ES-I3 (cell line): ENCODE results near the gene SYT2.
"Not testable (repeated sequence)": the region's sequence is repeated elsewhere in the genome, so short reads cannot be mapped to it uniquely, and the experiment has no call there.

Experiments used
- H3K36me3 ChIP-seq: 2 replicates; pipeline ENCODE4 v1.6.1; 2013; ENCODE audit warnings: mild to moderate bottlenecking, low read length, control low read depth, moderate library complexity; ENCODE audit not compliant: insufficient read depth
- H3K4me1 ChIP-seq: 2 replicates; pipeline ENCODE4 v1.6.1; 2013; ENCODE audit warnings: mild to moderate bottlenecking, control low read depth, low read length; ENCODE audit not compliant: insufficient read depth
- H3K9ac ChIP-seq: 2 replicates; pipeline ENCODE4 v1.6.1; 2013; ENCODE audit warnings: low read depth, mild to moderate bottlenecking, low read length, moderate library complexity
- H3K9me3 ChIP-seq: 2 replicates; pipeline ENCODE4 v1.6.1; 2013; ENCODE audit warnings: mild to moderate bottlenecking, low read length, moderate library complexity; ENCODE audit not compliant: control insufficient read depth, insufficient read depth

SYT2 gene

DNA sequence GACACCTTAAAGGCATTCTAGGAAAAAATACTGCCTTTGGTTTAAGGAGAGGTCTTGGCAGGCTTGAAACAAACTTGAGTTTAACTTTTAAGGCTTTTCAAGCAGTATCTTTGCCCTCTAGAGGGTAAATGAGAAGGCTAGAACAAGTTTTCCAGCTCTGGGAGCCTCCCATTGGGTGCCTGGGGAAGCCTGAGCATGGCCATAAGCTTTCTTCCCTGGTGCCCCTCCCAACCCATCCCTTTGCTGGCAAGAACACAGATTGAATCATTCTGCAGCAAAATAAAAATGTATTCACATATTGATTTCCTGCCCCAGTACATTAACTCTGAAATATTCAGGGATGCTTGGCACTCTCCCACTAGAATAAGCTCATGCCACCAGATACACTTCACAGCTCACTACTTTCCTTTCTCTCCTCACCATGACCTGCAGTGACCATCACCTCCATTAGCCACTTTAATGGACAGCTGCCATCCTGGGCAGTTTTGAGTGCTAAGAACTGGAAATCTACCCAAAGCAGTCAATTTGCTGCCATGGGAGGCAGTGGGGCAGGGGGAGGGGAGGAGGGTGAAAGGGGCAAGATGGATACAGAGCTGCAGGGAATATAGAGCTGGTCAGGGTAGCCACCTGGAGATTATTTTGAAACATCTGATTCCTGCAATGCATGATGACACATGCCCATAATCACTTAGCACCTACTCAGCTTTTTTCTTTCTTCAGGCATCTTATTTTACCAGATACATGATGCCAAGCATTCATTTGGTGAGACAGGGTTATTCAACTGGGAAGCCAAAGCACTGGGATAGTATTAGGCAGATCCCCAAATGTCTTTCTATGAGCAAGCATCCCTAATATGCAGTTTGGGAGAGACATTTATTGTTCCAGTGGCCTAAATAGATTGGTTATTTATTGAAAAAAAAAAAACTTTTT, 140.6 kb downstream of the SYT2 start:
- H3K9ac ChIP-seq, result no peak overlapping the region
- H3K9me3 ChIP-seq, result no peaks in the 10 kb centered on the region
- H3K4me1 ChIP-seq, result peaks cover 48% of the 10 kb centered on the region
- no peaks in the 10 kb centered on the region; the same call in 1 of the 2 replicates for H3K36me3 ChIP-seq

DNA sequence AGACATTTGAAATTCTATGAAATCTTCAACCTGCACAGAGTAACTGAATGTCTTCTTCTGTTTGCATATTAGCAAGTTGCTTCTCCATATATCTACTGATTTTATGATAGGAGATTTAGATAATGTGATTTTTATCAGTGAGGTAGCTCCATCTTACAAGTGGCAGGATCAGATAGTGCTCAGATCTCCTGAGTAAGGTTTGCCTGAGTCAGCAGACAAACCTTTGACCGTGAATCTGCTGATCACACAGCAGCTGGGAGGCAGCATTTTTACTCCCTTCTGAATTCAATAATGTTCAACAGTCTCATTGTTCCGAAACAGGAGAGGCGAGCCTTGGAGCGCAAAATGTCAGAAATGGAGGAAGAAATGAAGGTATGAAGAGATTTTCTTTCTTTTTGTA, 141.4 kb downstream of the SYT2 start:
- peaks cover 48% of the 10 kb centered on the region for H3K4me1 ChIP-seq
- H3K9ac ChIP-seq, result no peak overlapping the region
- no peaks in the 10 kb centered on the region; the same call in 1 of the 2 replicates for H3K36me3 ChIP-seq
- no peaks in the 10 kb centered on the region for H3K9me3 ChIP-seq

DNA sequence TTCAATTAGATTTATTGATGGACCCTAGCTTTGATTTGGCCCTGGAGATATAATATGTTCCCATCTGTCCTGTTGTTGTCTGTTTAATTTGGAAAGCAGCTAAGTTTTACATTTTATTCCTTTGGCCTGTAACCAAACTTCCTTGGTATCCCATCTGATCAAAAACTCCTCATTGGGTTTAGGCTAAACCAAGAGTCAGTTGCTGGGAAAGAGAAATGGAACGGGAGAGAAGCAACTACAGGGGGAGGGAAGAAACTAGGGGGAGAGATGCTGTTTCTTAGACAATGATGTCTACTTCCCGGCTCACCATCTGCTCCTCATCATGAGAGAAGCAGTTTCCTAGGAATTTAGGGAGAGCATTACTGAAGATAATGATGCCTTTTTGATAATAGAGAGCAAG, 141.8 kb downstream of the SYT2 start:
- H3K4me1 ChIP-seq, result peaks cover 48% of the 10 kb centered on the region
- no peaks in the 10 kb centered on the region; the same call in 1 of the 2 replicates for H3K36me3 ChIP-seq
- H3K9me3 ChIP-seq, result no peaks in the 10 kb centered on the region
- no peak overlapping the region for H3K9ac ChIP-seq

DNA sequence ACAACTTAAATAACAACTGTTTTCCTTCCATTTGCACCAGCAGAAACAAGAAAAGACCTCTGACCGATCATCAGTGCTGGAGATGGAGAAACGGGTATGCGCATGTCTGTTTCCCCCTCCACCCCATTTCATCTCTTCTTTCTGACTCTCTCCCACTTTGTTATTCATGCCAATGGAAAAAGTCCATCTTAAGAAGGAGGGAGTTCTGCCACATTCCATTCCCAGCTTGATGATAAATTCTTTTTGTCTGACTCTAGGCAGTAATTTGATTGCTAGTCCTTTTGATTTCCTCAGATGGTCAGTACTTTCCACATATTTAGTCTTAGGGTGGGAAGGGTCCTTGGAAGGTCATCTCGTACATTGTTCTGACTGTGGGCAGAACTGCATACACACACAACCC, 142.5 kb downstream of the SYT2 start:
- Histone ChIP-seq H3K9me3 (no peaks in the 10 kb centered on the region), H3K9ac (no peak overlapping the region), H3K4me1 (peaks cover 50% of the 10 kb centered on the region), H3K36me3 (no peaks in the 10 kb centered on the region; the same call in 1 of the 2 replicates)

DNA sequence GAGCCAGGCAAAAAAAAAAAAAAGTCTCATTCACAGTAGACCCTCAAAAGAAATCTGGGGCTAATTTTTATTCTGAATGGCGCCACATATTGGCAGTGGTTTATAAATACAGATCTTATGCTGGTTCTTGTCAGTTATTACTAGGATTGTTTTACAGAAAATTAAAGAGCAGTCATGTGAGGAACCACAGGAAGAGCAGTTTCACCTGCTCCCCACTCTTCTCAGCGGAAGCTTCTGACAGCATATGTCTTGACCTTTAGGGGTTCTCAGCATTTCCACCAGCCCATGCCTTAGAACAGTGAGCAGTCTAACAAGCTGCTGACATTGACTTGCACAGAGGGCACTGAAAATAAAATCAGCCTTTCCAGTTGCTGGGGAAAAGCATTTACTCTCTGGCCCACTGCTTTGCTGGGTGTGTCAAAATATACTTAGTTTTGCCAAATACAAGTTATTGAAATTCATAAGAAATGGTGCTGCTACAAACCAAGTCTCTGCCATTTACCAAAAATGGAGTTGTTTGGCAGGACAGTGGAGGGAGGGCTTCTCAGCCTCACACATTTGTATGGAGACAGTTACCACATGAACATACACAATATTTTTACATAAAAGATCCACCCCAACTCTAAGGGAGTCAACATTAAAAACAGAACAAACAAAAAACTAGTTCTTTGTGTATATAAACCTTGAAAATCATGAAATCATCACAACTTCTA, 144.2 kb downstream of the SYT2 start:
- Histone ChIP-seq H3K36me3 (no peaks in the 10 kb centered on the region; the same call in 1 of the 2 replicates), H3K9me3 (no peaks in the 10 kb centered on the region), H3K4me1 (peaks cover 61% of the 10 kb centered on the region), H3K9ac (no peak overlapping the region)

DNA sequence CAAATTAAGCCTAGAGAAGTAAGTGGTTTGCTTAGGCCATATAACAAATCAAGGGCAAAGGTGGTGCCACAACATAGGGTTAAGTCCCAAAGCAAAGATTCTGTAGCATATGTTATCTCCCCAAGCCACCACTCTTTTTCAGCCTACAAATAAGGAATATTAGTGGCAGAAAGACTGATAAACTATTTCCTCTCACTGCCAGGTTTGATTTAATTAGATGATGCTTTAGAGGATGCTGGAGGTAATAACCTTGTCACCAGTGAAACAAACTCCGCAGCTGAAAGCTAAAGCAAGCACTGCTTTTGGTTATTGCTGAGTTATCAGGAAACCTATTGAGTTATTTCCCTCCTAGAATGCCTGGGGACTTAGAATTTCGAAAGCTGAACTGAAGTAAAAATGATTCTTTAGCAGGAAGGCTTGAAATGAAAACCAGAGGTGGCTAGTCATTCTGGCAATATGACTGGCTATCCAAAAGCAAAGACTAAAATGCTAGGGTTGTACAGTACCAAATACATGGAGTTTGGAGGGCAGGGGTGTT, 145.2 kb downstream of the SYT2 start:
- Histone ChIP-seq H3K9me3 (no peaks in the 10 kb centered on the region), H3K9ac (no peak overlapping the region), H3K36me3 (no peaks in the 10 kb centered on the region; the same call in 1 of the 2 replicates), H3K4me1 (peaks cover 61% of the 10 kb centered on the region)

DNA sequence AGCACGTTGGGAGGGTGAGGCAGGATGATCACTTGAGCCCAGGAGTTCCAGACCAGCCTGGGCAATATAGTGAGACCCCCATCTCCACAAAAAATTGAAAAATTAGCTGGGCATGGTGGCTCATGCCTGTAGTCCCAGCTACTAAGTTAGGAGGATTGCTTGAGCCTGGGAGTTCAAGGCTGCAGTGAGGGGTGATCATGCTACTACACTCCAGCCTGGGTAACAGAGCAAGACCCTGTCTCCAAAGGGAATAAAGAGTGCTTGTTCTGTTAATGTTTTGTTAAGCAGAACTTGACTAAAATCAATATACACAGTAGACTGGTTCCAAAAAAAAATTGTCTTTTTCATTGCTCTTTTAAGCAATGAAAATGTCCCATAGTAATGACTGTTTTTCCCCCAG, 146.4 kb downstream of the SYT2 start:
- H3K9ac ChIP-seq, result no peak overlapping the region
- H3K36me3 ChIP-seq, result no peaks in the 10 kb centered on the region
- H3K9me3 ChIP-seq, result no peaks in the 10 kb centered on the region
- H3K4me1 ChIP-seq, result peaks cover 56% of the 10 kb centered on the region

DNA sequence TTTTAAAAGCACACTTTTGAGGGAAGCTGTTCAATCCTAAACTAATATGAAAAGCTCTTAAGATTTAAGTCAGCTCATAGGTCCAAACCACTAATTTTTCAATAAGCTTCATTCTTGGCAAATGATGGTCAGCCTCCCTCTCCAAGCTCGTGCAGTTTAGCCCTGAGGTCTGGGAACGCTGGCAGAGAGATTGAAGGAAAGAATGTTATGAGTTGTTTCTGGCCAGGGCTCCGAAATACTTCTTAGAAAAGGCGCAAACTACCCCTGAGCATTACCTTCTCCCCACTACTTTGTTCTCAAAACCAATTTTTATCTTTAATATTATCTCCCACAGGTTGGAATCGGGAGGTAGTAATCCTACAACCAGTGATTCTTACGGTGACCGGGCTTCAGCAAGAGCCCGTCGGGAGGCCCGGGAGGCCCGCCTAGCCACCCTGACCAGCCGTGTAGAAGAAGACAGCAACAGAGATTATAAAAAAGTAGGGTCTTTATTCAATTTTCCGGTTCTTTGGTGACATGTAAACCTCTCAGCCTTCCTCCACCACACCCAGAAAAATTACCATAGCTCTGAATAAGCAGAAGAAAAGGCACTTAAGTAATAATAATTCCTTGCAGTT, 147.7 kb downstream of the SYT2 start:
- peaks cover 43% of the 10 kb centered on the region for H3K4me1 ChIP-seq
- no peaks in the 10 kb centered on the region for H3K36me3 ChIP-seq

DNA sequence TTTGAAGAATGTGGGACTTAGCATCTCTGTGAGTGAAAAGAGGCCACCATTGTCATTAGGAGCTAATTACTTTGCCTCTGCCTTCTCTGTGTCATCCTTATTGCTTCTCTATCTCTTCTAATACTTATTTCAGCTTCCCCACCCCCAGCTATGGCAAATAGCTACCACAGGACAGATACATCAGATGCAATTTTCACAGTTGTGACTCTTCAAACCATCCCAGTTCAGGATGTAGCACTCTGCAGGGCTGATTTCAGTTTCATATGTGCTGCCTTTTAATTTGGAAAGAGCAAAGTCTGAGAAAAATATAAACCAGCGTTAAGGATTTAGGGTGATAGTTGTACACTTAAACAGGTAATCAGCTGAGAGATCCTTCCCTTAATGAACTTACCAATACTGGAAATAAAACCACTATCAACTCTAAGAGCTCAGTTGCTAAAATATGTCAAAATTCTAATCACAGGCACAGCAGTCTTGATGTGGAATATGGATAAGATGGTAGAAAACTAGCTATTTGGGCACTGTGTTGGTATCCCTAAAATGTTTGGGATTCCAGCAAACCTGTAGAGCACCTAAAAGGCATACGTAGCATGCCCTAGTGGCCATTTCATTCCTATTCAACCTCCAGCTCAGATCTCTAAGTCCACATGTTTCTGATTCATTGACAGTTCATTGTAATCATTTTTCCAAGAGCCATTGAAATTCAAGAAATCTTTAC, 148.4 kb downstream of the SYT2 start:
- Histone ChIP-seq H3K9me3 (no peaks in the 10 kb centered on the region), H3K9ac (no peak overlapping the region), H3K36me3 (no peaks in the 10 kb centered on the region), H3K4me1 (peaks cover 36% of the 10 kb centered on the region)

More for the DNA sequence above, 147.7 kb downstream of the SYT2 start:
- Histone ChIP-seq H3K9me3 (no peaks in the 10 kb centered on the region), H3K9ac (no peak overlapping the region)

DNA sequence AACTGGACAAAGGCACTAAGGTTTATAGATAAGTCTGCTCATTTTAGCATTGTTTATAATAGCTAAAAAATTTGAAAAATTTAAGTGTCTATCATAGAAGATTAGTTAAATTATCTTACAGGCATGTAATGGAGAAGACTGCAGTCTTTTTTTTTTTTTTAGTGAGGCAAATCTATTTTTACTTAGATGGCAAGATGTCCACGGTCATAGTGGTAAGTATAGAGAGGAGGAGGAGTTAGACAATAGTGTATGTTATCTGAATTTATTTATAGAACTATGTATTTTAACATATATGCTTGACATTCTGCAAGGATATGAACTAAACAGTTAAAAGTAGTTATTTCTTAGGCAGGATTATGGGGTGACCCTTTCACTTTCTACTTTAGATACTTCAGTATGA, 149.0 kb downstream of the SYT2 start:
- peaks cover 33% of the 10 kb centered on the region for H3K4me1 ChIP-seq
- no peak overlapping the region for H3K9ac ChIP-seq
- no peaks in the 10 kb centered on the region for H3K36me3 ChIP-seq
- no peaks in the 10 kb centered on the region for H3K9me3 ChIP-seq

DNA sequence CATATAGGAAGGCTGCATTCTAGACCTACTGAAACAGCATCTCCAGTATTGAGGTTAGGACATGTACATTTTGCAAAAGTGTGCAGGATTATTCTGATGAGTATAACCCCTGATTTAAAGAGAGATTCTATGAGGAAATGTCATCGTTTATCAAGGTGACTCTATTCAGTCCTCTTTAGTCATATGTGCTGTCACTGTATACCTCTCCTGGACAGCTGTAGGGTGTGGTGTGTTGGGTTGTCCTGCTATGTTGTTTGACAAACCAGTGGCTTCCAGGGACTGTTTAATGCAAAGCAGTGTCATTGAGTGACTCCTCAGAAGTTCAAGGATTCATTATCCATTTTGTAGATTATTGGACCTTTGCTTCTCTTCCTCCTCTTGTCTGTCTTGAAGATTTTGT, 152.6 kb downstream of the SYT2 start:
- H3K9me3 ChIP-seq, H3K9ac ChIP-seq, H3K36me3 ChIP-seq: not testable (repeated sequence)
- H3K4me1 ChIP-seq, result peaks cover 16% of the 10 kb centered on the region

DNA sequence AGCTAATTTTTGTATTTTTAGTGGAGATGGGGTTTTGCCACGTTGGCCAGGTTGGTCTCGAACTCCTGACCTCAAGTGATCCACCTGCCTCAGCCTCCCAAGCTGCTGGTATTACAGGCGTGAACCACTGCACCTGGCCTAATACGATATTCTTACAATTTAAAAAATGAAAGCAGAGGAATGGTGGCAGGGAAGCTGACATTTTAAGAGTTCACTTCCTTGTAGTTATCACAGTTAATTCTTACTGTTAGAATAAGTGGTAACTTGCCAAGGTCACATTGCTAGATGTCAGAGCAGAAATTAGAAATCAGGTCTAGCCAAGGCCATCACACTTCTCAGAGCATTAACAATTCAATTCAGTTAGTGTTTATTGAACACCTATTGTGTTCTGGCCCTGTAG, 154.2 kb downstream of the SYT2 start:
- H3K36me3 ChIP-seq, H3K9me3 ChIP-seq, H3K9ac ChIP-seq, H3K4me1 ChIP-seq: not testable (repeated sequence)

DNA sequence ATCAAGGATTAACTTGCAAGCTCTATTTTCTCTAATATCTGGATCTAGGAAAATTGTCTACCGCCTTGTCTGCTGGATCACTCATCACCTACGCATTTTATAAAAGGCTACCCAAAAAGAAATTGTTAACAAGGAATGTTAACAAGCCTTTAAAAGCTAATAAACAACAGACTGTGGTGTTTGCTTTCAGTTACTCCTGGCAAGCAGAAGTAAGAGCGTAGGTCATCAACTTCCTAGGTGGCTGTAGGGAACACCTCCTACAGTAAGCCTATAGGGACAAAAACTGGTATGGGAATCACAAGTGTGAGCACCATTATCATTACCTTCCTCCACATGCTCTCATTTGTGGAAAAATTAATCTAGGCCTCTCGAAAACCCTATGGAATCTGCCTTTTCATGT, 155.6 kb downstream of the SYT2 start:
- not testable (repeated sequence) for H3K9me3 ChIP-seq, H3K4me1 ChIP-seq, H3K36me3 ChIP-seq, H3K9ac ChIP-seq

DNA sequence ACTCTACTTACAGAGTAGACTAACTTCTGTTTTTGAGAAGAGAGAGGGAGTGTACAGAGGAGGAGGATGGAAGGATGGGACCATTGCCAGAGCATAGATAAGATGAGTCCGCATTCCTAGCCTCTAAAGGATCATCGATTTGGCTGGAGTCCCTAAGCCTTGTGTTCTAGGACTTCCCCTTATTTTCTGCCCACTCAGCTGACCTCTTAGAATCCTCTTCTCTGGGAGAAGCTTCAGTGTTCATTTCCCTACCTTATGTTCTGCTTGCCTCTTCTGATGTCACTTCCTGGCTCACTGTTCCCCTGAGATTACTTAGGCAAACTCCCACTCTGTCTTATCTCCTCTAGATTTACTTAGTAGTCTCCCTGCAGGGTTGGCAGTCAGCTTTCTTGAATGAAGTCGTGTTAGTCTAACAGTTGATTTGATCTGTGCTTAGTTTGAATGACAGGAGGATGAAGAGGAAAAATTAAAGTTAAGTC, 156.7 kb downstream of the SYT2 start:
- Histone ChIP-seq H3K9me3 (no peaks in the 10 kb centered on the region), H3K9ac (no peak overlapping the region), H3K4me1 (peaks cover 3% of the 10 kb centered on the region; the same call in 1 of the 2 replicates), H3K36me3 (no peaks in the 10 kb centered on the region)
